Measurements from ENCODE around the gene GSAP.
A peak's percentile ranks its signal among the peaks of the same experiment; 100 is the strongest.
"Not testable (repeated sequence)": the region's sequence is repeated elsewhere in the genome, so short reads cannot be mapped to it uniquely, and the experiment has no call there.

GSAP gene, protein sequence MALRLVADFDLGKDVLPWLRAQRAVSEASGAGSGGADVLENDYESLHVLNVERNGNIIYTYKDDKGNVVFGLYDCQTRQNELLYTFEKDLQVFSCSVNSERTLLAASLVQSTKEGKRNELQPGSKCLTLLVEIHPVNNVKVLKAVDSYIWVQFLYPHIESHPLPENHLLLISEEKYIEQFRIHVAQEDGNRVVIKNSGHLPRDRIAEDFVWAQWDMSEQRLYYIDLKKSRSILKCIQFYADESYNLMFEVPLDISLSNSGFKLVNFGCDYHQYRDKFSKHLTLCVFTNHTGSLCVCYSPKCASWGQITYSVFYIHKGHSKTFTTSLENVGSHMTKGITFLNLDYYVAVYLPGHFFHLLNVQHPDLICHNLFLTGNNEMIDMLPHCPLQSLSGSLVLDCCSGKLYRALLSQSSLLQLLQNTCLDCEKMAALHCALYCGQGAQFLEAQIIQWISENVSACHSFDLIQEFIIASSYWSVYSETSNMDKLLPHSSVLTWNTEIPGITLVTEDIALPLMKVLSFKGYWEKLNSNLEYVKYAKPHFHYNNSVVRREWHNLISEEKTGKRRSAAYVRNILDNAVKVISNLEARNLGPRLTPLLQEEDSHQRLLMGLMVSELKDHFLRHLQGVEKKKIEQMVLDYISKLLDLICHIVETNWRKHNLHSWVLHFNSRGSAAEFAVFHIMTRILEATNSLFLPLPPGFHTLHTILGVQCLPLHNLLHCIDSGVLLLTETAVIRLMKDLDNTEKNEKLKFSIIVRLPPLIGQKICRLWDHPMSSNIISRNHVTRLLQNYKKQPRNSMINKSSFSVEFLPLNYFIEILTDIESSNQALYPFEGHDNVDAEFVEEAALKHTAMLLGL

DNA sequence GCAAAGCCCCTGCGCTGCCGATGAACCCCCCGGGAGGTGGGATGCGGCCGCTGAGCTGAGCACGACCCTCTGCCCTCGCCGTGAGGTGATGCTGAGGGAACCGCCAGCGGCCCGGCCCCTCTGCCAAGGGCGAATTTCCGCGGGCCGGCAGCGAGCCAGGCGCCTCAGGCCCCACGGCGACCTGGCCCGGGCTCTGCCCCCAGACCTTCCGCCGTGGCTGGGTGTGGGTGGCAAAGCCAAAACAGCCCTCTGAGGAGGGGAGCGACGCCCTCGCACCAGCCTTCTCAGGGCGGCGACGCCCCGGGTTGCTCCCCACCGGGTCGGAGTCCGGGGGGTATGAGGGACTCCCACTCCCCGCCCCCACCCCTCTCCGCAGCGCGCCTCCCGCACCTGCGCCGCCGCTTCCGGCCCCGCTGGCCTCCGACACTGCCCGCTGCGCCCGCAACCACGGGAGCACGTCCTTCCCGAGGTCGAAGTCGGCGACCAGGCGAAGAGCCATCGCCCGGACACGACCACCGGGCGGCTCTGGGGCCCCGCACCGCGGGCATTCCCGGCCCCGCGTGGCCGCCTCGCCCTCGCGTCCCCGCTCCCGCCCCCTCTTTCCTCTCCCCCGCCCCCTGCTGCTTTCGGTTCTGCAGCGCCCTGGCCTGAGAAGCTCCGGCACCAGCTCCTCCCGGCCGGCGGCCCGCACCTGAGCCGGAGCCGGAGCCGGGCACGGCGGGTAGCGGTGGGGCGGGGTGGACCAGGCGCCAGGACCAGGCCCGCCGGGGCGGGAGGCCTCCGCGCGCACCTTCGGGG lies at the start of gene GSAP:
Gene GSAP (minus strand): TSS at position 527 of the 798 bp plus-strand sequence. CDS start 28 bp downstream, at position 499.
- DNase-seq (ENCODE audit: low spot score): peak; percentile 45

DNA sequence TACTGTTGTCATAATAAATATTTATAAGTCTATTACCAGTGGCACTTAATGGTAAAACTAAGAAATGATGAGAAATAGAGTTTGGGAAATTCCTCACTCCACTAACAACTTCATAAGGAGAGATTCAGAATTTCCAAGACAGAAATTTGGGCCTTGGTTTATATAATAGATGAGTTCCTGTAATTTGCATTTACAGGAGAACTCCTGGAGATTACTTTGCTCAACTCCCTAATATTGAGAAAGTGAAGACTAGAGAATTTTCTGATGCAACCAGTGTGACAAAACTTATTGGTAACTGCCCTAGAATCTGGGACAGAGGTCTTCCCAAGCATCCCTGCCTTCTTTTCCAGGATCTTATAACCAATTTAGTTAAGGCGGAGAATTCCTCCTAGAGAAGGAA lies 49.1 kb upstream of the GSAP start:
- DNase-seq (ENCODE audit: low spot score): no peak

DNA sequence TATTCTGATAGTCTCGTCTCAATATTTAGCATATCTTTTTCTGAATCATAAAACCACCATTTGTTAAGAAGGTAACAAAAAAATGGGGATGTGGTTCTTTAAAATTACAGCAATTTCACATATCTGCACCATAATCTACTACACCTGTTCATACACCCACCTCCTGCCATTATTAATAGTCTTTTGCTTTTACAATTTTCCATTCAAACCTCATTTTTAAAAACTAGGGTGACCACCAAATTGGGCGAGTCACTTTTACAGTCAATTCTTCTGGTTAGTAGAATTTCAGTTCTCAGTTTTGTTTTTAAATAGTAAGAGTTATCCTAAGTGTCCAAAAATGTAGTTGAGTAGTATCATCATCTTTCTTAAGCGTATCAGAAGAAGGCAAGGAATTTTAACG lies 48.4 kb upstream of the GSAP start:
- DNase-seq (ENCODE audit: low spot score): no peak

DNA sequence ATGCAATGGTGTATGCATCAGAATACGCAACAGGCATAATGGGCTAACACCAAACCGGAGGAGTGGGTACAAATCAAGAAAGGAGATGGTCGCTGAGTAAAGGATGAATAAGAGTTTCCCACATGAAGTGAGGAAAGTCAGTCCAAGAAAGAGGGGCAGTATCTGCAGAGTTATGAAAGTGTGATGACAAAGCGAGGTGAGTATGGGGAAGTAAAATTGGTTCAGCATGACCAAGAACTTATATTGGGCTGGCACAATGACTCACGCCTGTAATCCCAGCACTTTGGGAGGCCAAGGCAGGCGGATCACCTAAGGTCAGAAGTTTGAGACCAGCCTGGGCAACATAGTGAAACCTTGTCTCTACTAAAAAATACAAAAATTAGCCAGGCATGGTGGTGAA lies 47.5 kb upstream of the GSAP start:
- not testable (repeated sequence) for DNase-seq (ENCODE audit: low spot score)

DNA sequence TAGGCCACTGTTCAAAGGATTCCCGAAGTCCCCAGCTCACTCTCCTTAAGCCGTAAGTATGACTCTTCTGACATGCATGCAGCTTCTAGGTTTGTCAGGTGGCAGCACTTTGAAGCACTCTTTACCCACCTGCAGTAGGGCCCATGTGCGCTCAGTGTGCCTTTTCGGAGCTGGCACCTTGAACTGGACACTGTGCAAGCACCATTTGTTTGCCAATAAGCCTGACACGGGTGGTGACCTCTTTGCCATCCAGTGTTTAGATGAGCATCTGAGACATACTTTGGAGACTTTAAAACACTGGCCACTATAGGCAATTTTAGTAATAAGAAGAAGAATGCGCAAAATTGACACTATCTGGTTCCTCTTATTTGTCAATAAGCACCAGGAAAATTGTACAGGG lies 45.7 kb upstream of the GSAP start:
- DNase-seq (ENCODE audit: low spot score): no peak

DNA sequence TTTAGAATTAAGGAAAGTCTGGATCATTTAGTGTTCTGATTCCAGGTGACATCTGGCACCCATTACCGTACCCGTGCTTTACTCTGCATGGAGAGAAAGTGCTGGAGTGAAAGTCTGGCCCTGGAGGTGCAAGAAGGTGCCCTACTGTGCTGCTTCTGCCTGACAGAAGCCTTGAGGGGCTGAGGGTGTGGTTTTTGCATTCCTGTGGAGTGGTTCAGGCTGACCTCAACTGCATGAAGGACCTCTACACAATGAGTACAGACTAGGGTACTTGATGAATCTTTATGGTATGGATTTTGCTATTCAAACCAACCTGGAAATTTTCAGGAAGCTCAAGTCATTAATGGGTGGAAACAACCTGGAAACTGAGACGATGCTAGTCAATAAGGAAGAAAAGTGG lies 45.1 kb upstream of the GSAP start:
- no peak for DNase-seq (ENCODE audit: low spot score)

DNA sequence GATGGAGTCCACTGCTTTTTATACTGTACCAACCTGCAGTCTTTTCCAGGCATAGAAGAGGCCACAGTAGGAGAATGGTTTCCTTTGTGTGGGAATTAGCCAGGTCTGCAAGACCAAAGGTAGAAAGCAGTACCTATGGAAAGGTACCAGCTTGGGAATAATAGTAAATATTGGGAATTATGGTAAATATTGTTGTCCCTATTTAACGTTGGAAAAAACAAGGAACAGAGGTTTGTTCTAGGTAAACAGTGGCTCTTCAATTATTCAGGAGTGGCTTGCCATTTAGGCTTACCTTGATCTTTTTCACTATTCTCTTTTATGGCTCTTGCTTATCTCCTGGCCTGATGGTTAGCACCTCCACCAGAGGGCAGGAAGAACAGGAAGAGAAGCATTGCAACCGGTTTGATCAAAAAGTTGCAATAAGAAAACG lies 43.9 kb upstream of the GSAP start:
- DNase-seq (ENCODE audit: low spot score): no peak

DNA sequence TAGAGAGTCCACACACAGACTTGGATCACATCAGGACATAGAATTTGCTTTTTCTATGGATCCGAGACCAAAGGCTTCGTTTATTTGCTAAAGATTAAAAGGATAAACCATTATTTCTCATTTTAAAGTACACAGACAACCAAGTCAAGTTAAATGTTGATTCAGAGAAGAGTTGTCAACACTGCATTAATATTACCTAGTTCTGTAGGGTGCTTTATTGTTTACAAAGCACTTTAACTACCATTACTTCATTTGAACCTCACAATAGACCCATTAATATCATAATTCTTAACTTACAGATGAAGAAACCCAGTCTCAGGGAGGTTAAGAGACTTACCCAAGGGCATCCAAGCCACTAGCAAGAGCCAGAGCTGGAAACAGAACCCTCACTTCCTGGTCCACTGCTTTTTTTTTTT lies 43.2 kb upstream of the GSAP start:
- DNase-seq (ENCODE audit: low spot score): no peak

DNA sequence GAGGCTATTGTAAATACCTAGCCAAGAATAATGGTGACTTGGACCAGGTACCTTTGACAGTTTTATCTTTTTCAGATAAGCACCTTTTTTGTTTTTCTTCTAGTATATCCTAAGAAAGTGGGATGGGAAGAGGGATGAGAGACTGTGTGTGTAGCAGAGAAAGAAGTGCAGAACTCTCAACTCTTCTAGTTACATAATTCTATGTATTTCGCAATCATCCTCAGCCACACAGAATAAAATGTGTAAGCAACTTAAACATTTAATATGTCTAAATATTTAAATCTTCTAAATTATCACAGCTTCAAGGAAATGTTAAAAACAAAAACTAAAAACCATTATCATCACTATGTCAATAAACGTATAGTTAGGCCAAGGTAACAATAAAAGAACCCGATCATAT lies 42.6 kb upstream of the GSAP start:
- DNase-seq (ENCODE audit: low spot score): no peak

DNA sequence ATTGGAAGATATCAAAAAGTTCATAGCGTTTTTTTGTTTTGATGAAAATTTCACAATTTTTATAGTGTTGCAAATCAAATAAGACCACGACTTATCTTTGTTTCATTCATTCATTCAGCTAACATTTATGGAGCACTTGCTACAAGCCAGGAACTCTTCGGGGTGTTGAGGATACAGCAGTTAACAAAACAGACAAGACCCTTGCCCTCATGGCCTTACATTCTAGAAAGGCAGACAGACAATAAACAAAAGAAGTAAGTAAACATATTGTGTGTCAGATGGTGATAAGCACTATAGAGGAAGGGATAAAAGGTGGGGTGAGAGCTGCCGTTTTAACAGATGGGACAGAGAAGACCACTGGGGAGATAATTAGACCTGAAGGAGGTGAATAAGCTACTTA lies 41.6 kb upstream of the GSAP start:
- DNase-seq (ENCODE audit: low spot score): no peak

DNA sequence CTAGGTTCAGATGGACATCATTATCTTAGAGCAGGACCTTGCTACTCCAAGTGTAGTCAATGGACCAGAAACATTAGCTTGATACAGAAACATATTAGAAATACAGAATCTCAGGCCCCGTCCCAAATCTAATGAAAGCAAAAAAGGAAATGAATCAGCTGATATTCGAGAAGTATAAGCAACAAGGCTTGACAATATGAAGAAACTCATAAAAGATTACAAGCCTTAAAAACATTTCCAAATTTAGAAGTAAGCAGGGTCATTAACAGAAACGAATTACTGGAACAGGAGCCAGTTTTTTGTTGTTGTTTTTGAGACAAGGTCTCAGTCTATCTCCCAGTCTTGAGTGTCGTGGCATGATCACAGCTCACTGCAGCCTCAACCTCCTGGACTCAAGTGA lies 40.5 kb upstream of the GSAP start:
- no peak for DNase-seq (ENCODE audit: low spot score)

DNA sequence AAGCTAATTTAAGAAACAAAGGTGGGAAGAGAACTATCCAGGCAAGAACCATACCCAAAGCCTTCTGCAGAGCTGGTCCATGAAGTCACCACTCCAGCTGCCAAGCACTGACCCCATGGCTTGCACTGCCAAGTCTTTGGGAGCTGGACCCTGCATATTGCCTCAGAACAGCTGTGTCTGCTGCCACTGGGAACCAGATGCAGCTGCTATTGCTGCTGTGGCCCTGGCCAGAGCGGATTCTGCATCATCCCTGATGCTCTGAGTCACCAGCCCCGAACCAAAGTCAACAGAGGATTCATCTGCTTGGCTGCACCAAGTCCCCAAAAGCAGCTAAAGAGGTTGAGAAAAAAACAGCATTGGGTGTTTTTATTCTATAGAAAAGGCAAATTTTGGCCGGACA lies 39.2 kb upstream of the GSAP start:
- DNase-seq (ENCODE audit: low spot score): no peak

DNA sequence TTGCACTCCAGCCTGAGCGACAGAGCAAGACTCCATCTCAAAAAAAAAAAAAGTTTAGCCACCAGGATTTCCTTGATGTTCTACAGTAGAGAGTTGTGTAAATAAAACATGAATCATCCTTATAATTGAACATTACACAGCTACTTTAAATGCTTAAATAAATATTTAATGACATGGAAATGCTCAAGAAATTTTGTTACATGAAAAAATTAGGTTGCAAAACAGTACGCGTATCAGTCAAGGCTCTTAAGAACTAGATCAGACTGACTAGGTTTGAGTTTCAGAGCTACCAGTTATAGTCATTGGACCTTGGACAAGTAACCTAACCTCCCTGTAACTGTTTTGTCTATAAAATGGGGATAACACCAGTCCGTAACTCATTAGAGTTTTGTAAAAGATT lies 38.7 kb upstream of the GSAP start:
- no peak for DNase-seq (ENCODE audit: low spot score)

DNA sequence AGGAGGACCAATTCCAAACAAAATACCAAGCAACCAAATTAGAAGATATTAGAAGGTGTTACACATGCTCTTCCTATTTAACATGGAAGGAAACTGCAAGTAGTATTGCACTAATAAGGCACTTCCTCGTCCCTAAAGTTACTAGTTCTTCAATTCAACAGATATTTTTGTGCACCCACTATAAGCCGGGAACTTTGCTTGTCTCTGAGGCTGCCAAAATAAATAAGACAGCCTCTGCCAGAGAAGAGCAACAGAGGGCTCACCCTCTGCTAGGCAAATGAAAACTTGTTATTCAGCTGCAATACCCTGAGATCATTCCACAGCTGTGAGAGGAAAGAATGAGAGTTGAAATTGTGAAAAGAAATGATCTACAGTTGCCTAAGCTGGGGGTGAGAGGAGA lies 37.4 kb upstream of the GSAP start:
- no peak for DNase-seq (ENCODE audit: low spot score)

DNA sequence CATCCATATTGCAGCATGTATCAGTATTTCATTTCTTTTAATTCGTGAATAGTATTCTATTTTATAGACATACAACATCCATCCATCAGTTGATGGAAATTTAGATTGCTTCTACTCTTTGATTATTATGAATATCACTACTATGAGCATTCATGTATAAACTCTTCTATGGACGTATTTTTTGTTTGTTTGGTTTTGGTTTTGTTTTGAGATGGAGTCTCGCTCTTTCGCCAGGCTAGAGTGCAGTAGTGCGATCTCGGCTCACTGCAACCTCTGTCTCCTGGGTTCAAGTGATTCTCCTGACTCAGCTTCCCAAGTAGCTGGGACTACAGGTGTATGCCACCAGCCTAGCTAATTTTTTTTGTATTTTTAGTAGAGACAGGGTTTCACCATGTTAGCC lies 35.8 kb upstream of the GSAP start:
- not testable (repeated sequence) for DNase-seq (ENCODE audit: low spot score)

DNA sequence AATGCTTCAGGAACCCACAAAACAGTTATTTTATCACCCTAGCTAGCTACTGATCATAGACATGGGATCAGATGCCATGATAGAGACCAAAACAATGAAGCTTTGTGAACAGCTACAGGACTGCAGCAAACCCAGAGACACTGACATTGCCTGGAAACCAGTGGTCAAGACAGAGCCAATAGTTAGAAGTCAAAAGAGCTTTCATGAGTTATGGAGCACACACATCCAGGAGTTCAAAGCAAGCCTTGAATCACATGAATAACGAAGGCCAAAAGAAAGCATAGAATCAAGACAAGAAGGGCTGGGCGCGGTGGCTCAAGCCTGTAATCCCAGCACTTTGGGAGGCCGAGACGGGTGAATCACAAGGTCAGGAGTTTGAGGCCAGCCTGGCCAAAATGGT lies 34.5 kb upstream of the GSAP start:
- DNase-seq (ENCODE audit: low spot score): no peak

DNA sequence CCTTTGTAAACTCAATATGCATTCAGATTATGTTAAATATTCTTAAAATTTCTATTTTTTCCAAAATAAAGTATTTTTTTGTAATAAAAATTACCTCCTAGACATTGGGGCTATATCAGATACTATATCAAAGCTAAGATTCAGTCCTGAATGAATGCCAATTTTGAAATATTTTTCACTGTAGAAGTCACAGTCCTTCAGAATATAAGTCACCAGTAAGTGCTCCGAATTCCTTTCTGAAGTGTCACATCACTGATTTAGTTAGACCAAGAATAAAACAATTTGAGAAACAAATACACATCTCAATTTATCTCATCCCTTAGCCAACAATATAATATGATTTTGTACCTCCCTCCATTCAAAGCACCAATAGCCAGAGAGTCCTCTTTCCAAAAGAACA lies 33.9 kb upstream of the GSAP start:
- no peak for DNase-seq (ENCODE audit: low spot score)

DNA sequence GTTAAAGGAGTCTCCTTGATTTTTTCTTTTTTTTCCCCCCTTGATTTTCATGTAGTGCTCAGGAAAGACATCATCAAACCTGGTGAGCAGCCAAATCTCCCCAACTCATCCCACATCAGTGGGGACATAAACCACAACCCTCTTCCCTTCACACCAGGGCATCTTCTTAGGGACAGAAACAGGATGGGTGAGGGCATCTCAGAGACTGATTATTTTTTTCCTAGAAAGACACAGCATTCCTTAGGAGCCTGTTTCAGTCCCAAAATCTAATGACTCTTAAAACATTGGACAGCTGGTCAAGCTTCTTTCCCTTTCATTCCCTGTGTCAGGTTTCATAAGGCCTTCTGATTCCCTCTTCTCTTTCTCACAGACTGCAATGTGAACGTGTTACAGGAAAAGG lies 31.5 kb upstream of the GSAP start:
- no peak for DNase-seq (ENCODE audit: low spot score)

DNA sequence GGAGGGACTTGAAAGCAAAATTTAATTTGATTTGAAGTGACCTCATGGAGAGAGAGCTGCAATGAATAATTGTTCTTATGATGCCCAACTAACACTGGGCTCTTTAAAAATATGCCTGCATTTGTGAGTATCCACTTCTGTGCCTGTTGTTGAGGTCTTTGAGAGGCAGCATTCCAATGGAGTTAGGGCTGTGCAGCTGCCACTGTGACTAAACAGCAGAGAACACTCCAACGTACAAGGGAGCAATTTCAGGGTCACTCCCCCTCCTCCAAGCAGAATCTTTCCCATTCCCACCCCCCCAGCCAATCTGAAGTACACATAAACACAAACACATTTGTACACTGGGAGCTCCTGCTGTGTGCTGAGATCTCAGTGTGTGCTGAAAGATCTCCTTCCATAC lies 28.0 kb upstream of the GSAP start:
- DNase-seq (ENCODE audit: low spot score): no peak

DNA sequence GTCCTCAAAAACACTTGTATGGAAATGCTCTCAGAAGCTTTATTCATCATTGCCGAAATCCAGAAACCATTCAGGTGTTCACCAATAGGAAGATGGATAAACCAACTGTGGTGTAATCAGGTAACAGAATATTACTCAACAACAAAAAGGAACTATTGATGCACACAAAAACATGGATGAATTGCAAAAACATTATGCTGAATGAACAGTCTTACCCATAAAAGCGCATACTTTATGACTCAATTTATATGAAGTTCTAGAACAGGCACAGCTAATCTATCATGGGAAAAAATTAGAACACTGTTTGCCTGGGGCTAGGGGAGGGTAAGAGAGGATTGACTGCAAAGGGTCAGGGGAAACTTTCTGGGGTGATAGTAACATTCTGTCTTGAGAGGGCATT lies 26.9 kb upstream of the GSAP start:
- no peak for DNase-seq (ENCODE audit: low spot score)

DNA sequence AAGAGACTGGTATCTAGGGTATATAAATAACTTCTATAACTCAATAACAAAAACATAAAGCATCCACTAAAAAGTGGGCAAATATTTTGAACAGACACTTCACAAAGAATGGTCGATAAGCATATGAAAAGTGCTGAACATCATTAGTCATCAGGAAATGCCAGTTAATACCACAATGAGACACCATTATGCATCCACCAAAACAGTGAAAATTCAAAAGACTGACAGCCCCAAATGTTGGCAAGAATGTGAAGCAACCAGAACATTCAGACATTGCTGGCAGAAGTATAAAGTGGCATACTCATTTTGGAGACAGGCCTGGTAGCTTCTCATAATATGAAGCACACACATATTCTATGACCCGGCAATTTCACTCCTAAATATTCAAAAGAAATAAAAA lies 26.5 kb upstream of the GSAP start:
- DNase-seq (ENCODE audit: low spot score): no peak

DNA sequence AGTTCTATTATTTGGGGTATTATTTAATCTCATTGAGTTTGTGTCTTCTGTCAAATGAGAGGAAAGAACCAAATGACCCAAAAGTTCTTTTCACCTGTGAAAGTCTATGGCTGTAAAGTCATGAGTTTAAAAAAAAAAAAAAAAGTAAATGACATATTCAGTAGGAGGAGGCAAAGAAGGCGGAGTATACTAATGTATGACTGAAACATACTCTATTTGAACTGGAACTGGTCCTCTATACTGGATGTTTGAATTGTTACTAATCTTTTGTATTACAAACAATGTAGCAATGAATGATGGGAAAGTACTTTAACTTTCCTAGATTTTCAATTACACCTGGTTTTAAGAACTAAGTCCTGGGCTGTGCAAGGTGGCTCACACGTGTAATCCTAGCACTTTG lies 24.9 kb upstream of the GSAP start:
- no peak for DNase-seq (ENCODE audit: low spot score)

DNA sequence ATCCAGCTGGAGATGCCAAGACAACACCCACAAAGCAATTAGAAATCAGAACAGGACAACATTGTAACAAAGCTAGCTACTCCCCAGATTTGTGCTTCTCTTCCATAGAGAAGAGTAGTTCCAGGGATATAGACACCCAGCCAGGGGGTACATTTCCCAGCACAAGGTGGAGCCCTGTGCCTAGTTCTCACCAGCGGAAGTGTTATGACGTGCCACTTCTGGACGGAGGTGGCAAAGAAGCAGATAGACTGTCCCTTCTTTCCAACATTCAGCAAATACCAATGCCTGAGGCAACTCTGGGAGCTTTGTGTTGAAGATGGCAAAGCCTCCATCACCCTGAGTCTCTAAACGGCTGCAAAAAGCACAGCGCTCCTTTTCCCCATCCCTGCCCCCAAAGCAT lies 23.4 kb upstream of the GSAP start:
- no peak for DNase-seq (ENCODE audit: low spot score)
